DND-41 (cell line): Measurements from ENCODE around the gene STX3.
"Not testable (repeated sequence)": the region's sequence is repeated elsewhere in the genome, so short reads cannot be mapped to it uniquely, and the experiment has no call there.

Experiments
- ATAC-seq: fragments of 200-7000 bp; cut with Tn5 transposase; 3 replicates; pipeline ENCODE4 v1.9.1; 2021; ENCODE audit warnings: low read depth; ENCODE audit not compliant: insufficient read depth
- DNase-seq: peaks from one replicate; pipeline ENCODE4 v3.0.0-alpha.2; 2020
- H2AFZ ChIP-seq: 2 replicates; pipeline ENCODE4 v1.6.0; 2012; ENCODE audit warnings: low read depth, low read length
- H3K27ac ChIP-seq: 2 replicates; pipeline ENCODE4 v1.5.1; 2012; ENCODE audit warnings: low read length, inconsistent platforms
- H3K27me3 ChIP-seq: fragments of 200-600 bp; sonication (generic); 2 replicates; pipeline ENCODE4 v1.6.0; 2012; ENCODE audit warnings: low read length, mild to moderate bottlenecking, inconsistent platforms; ENCODE audit not compliant: insufficient read depth, poor library complexity
- H3K36me3 ChIP-seq: 2 replicates; pipeline ENCODE4 v1.5.1; 2012; ENCODE audit warnings: low read length, inconsistent platforms; ENCODE audit not compliant: insufficient read depth
- H3K4me1 ChIP-seq: 2 replicates; pipeline ENCODE4 v1.5.1; 2012; ENCODE audit warnings: mild to moderate bottlenecking, low read length; ENCODE audit not compliant: insufficient read depth
- H3K4me2 ChIP-seq: 2 replicates; pipeline ENCODE4 v1.6.0; 2012; ENCODE audit warnings: mild to moderate bottlenecking, moderate library complexity, low read length, inconsistent platforms; ENCODE audit not compliant: insufficient read depth
- H3K4me3 ChIP-seq, 2 experiments: fragments of 200-600 bp in 1 of 2; shearing (Covaris generic) in 1 of 2; 2 replicates each; pipeline ENCODE4 v1.5.1; 2012 to 2016; ENCODE audit warnings: inconsistent platforms in 2 of 2, low read length in 2 of 2, mild to moderate bottlenecking in 2 of 2, low read depth in 1 of 2, moderate library complexity in 1 of 2
- H3K79me2 ChIP-seq: 2 replicates; pipeline ENCODE4 v1.6.0; 2012; ENCODE audit warnings: low read length, inconsistent platforms; ENCODE audit not compliant: insufficient read depth
- H3K9ac ChIP-seq: 2 replicates; pipeline ENCODE4 v1.6.0; 2012; ENCODE audit warnings: low read depth, mild to moderate bottlenecking, inconsistent platforms, low read length, moderate library complexity
- H3K9me3 ChIP-seq: 2 replicates; pipeline ENCODE4 v1.5.1; 2012; ENCODE audit warnings: low read length, moderate library complexity, mild to moderate bottlenecking, inconsistent platforms; ENCODE audit not compliant: insufficient read depth, severe bottlenecking
- H4K20me1 ChIP-seq: 2 replicates; pipeline ENCODE4 v1.6.0; 2012; ENCODE audit warnings: low read length; ENCODE audit not compliant: insufficient read depth
- EZH2 ChIP-seq: IDR thresholded peaks from 3 replicates; pipeline ENCODE4 v1.6.1; 2012; ENCODE audit warnings: borderline replicate concordance, low read depth, mild to moderate bottlenecking, moderate library complexity, low read length, inconsistent platforms; ENCODE audit not compliant: severe bottlenecking
- TF ChIP-seq, protein P1 (sequence below): IDR thresholded peaks from 2 replicates; pipeline ENCODE4 v1.5.1; 2012; ENCODE audit warnings: borderline replicate concordance, low read length, moderate library complexity, mild to moderate bottlenecking; ENCODE audit not compliant: poor library complexity, severe bottlenecking; ENCODE audit errors: extremely low read depth

STX3 gene

DNA sequence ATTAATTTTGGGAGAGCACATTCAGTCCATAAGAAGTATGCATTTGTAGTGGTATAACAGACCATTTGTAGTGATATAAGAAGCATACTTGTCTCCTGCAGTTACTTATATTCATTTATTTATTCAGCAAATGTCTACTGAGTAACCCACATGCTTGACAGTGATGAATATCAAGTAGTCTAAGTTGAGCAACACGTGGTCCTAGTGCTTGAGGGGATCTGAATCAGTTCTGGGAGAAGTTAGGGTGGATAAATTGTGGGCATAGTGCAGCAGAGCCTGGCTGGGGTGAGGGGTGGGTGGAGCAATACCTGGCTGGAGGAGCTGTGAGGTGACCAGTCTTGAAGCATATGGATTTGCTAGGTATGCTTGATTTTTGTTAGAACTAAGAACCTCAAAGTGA is 24.3 kb downstream of the STX3 start:
- no peak for TF ChIP-seq EZH2
- TF ChIP-seq, protein P1, sequence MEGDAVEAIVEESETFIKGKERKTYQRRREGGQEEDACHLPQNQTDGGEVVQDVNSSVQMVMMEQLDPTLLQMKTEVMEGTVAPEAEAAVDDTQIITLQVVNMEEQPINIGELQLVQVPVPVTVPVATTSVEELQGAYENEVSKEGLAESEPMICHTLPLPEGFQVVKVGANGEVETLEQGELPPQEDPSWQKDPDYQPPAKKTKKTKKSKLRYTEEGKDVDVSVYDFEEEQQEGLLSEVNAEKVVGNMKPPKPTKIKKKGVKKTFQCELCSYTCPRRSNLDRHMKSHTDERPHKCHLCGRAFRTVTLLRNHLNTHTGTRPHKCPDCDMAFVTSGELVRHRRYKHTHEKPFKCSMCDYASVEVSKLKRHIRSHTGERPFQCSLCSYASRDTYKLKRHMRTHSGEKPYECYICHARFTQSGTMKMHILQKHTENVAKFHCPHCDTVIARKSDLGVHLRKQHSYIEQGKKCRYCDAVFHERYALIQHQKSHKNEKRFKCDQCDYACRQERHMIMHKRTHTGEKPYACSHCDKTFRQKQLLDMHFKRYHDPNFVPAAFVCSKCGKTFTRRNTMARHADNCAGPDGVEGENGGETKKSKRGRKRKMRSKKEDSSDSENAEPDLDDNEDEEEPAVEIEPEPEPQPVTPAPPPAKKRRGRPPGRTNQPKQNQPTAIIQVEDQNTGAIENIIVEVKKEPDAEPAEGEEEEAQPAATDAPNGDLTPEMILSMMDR: no peak
- Histone ChIP-seq H3K4me3 (no peak overlapping the region), H3K4me2 (no peak overlapping the region), H3K9ac (no peak overlapping the region), H3K27ac (no peak overlapping the region), H3K36me3 (no peaks in the 10 kb centered on the region), H2AFZ (no peak overlapping the region), H3K4me1 (peaks cover 4% of the 10 kb centered on the region; the same call in 1 of the 2 replicates), H4K20me1 (no peaks in the 10 kb centered on the region), H3K9me3 (no peaks in the 10 kb centered on the region), H3K79me2 (no peaks in the 10 kb centered on the region), H3K27me3 (no peaks in the 10 kb centered on the region)
- DNase-seq (no peak), ATAC-seq (no peak)

DNA sequence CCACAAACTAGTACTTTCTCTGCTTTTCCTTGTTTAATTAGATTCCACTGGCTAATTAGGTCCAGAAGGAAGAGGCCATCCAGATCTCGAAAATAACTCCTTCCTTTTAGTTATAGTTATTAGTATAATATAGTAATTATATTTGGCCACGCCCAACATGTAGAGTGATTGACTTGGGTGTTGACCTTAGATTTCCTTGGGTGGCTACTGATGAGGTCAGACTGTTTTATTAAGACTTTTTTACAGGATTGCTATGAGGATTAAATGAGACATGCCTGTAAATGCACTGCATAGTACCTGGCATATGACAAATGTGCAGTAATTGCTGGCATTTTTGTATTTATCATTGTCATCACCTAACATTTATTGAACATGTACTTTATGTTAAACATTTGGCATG is 26.9 kb downstream of the STX3 start:
- Histone ChIP-seq H3K79me2 (no peaks in the 10 kb centered on the region), H3K4me3 (no peak overlapping the region), H2AFZ (no peak overlapping the region), H3K4me2 (no peak overlapping the region), H3K36me3 (no peaks in the 10 kb centered on the region), H3K9me3 (no peaks in the 10 kb centered on the region), H4K20me1 (no peaks in the 10 kb centered on the region), H3K27ac (no peak overlapping the region), H3K4me1 (peaks cover 4% of the 10 kb centered on the region; the same call in 1 of the 2 replicates), H3K27me3 (no peaks in the 10 kb centered on the region), H3K9ac (no peak overlapping the region)
- ATAC-seq: no peak
- DNase-seq: no peak
- no peak for TF ChIP-seq EZH2
- TF ChIP-seq, protein P1: no peak

DNA sequence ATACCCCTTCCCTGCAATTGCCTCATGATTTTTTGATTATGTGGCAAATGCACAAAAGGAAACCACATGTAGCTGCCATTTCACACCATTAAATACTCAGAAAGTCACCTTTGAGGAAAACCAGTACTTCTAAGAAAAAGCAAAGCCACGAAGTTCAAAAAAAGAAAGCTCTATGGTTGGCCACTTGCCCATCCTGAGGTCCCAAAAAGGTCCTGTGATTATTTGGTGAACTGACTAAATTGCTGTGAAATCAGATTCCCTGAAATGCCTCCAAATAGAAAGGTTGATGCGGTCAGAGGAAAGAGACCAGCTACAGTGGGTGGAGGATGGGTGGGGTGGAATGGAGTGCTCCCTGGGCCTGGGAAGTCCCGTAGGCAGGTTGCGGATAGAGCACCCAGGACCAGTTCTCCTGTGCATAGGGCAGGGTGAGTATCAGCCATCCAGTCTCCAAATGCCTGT is 28.5 kb downstream of the STX3 start:
- Histone ChIP-seq H3K9me3 (no peaks in the 10 kb centered on the region), H3K4me1 (peaks cover 4% of the 10 kb centered on the region; the same call in 1 of the 2 replicates), H3K4me2 (no peak overlapping the region)

DNA sequence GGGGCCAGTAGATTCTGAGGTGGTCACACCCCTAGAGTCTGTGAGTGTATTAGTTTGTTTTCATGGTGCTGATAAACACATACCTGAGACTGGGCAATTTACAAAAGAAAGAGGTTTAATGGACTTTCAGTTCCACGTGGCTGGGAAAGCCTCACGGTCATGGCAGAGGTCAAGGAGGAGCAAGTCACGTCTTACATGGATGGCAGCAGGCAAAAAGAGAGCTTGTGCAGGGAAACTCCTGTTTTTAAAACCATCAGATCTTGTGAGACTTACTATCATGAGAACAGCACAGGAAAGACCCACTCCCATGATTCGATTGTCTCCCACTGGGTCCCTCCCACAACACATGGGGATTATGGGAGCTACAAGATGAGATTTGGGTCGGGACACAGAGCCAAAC is 29.3 kb downstream of the STX3 start:
- H3K27ac ChIP-seq, H4K20me1 ChIP-seq: not testable (repeated sequence)

More for the DNA sequence above, 28.5 kb downstream of the STX3 start:
- Histone ChIP-seq H3K9ac (no peak overlapping the region), H2AFZ (no peak overlapping the region), H3K36me3 (no peaks in the 10 kb centered on the region), H4K20me1 (no peaks in the 10 kb centered on the region), H3K27me3 (no peaks in the 10 kb centered on the region), H3K79me2 (no peaks in the 10 kb centered on the region), H3K4me3 (no peak overlapping the region), H3K27ac (no peak overlapping the region)
- no peak; the same call in 2 of the 3 replicates for ATAC-seq
- DNase-seq: no peak
- TF ChIP-seq EZH2: no peak
- TF ChIP-seq, protein P1: no peak

More for the DNA sequence above, 29.3 kb downstream of the STX3 start:
- not testable (repeated sequence) for ATAC-seq, H3K36me3 ChIP-seq, H3K4me1 ChIP-seq, H3K4me2 ChIP-seq, H2AFZ ChIP-seq, H3K79me2 ChIP-seq, H3K9me3 ChIP-seq, DNase-seq, H3K27me3 ChIP-seq, H3K9ac ChIP-seq, H3K4me3 ChIP-seq
